H7 (cell line): Measurements from ENCODE around the gene ADA. TPM values are rescaled to one million over a fixed set of nuclear protein-coding genes. Genes with fewer than 3 reads are reported as not detected.

Source experiments
- total RNA-seq: library from RNA; depleted of rRNA; stranded (reverse); fragments of >200 nt; shearing (Covaris generic); gene quantifications from 2 replicates; pipeline ENCODE4 v1.2.3, GENCODE V29; 2014; rRNA removed

Gene ADA
- total RNA-seq, 1 experiment from 2014 or later = 14.9 TPM

Other genes starting within 250 kb of the ADA start
- 3.6 TPM in 2 replicates for gene TTPAL, start 175.8 kb downstream of the ADA start, total RNA-seq
- gene SERINC3, start 129.6 kb downstream of the ADA start, total RNA-seq = 36.7 and 46.4 TPM in 2 replicates
- gene PKIG, start 69.1 kb downstream of the ADA start, total RNA-seq = 40.8 and 76.2 TPM in 2 replicates
- gene CCN5, start 63.7 kb upstream of the ADA start, total RNA-seq = not detected in 2 replicates
- 0.14 TPM in 1 of 2 replicates, not detected in the other for gene KCNK15, start 94.2 kb upstream of the ADA start, total RNA-seq
- 2.7 and 3.1 TPM in 2 replicates for gene RIMS4, start 158.8 kb upstream of the ADA start, total RNA-seq
- gene YWHAB, start 234.0 kb upstream of the ADA start, total RNA-seq = 64.8 and 69.2 TPM in 2 replicates